ENCODE measurements around the gene PTPRA.

PTPRA gene

GRCh38 chr20:2946988-2947961 lies 74.0 kb downstream of the PTPRA start:
- DNase-seq, result peak; percentile 19

GRCh38 chr20:2948968-2949367 lies 75.7 kb downstream of the PTPRA start:
- no peak for DNase-seq

GRCh38 chr20:2952766-2953165 lies 79.5 kb downstream of the PTPRA start:
- DNase-seq, result peak; percentile 4

GRCh38 chr20:2955257-2955970 lies 82.1 kb downstream of the PTPRA start:
- DNase-seq, result peak; percentile 56

- no peak for DNase-seq
Observed at GRCh38 chr20:2956480-2956879, 83.2 kb downstream of the PTPRA start.

- DNase-seq, result no peak
Observed at GRCh38 chr20:2967841-2968240, 94.6 kb downstream of the PTPRA start.

- DNase-seq, result no peak
Observed at GRCh38 chr20:2972126-2972525, 98.8 kb downstream of the PTPRA start.

- DNase-seq, result no peak
Observed at GRCh38 chr20:2973574-2973973, 100.3 kb downstream of the PTPRA start.

GRCh38 chr20:2978519-2978918 lies 105.2 kb downstream of the PTPRA start:
- no peak for DNase-seq

GRCh38 chr20:2981646-2982045 lies 108.4 kb downstream of the PTPRA start:
- no peak for DNase-seq

GRCh38 chr20:2983508-2983907 lies 110.2 kb downstream of the PTPRA start:
- no peak for DNase-seq

GRCh38 chr20:2984028-2984501 lies 110.8 kb downstream of the PTPRA start:
- DNase-seq, result no peak

GRCh38 chr20:2984956-2985661 lies 111.8 kb downstream of the PTPRA start:
- peak; percentile 59 for DNase-seq

GRCh38 chr20:2986466-2986865 lies 113.2 kb downstream of the PTPRA start:
- DNase-seq, result peak; percentile 3

- no peak for DNase-seq
Observed at GRCh38 chr20:2987861-2988260, 114.6 kb downstream of the PTPRA start.

GRCh38 chr20:2991532-2991931 lies 118.3 kb downstream of the PTPRA start:
- no peak for DNase-seq

GRCh38 chr20:2993250-2993649 lies 120.0 kb downstream of the PTPRA start:
- DNase-seq, result no peak

GRCh38 chr20:2995796-2996195 lies 122.5 kb downstream of the PTPRA start:
- no peak for DNase-seq

GRCh38 chr20:2998728-2999127 lies 125.4 kb downstream of the PTPRA start:
- DNase-seq, result no peak

GRCh38 chr20:3000852-3001523 lies 127.7 kb downstream of the PTPRA start:
- peak; percentile 47 for DNase-seq

- DNase-seq, result no peak
Observed at GRCh38 chr20:3003416-3003815, 130.1 kb downstream of the PTPRA start.

GRCh38 chr20:3010985-3011723 lies 137.9 kb downstream of the PTPRA start:
- peak; percentile 30 for DNase-seq

Measured in fibroblast of skin of right biceps (primary cell).